ENCODE measurements around the gene ID4.

The ID4 gene

DNA sequence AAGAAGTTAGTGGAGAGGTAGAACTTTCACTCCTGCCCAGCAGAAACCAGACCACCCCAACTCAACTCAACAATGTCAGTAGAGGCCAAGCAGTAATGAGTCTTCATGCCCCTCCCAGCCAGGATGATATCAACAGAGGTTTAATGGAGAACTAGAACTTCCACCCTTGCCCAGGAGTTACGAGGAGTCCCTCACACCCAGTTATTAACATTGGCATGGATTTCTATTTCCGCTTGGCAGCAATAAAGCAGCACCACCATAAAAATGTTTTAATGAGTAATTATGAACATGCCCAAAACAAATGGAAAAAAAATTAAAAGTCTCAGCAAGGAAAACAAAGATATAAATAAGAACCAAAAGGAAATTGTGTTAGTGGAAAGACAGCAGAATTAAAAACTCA lies 40.7 kb upstream of the ID4 start:
- Histone ChIP-seq H3K4me3 (ENCODE audit: severe bottlenecking) (no peak overlapping the region), H3K4me1 (ENCODE audit: insufficient read depth, poor library complexity, severe bottlenecking) (peaks cover 4% of the 10 kb centered on the region), H3K27ac (ENCODE audit: poor library complexity, severe bottlenecking) (no peak overlapping the region), H3K27me3 (ENCODE audit: insufficient read depth, poor library complexity, severe bottlenecking) (no peaks in the 10 kb centered on the region), H3K9me3 (ENCODE audit: severe bottlenecking) (no peaks in the 10 kb centered on the region), H3K36me3 (ENCODE audit: low read depth) (no peaks in the 10 kb centered on the region)
- DNase-seq (ENCODE audit: low spot score) (no peak), ATAC-seq (ENCODE audit: low read depth) (no peak)
- TF ChIP-seq, protein P1, sequence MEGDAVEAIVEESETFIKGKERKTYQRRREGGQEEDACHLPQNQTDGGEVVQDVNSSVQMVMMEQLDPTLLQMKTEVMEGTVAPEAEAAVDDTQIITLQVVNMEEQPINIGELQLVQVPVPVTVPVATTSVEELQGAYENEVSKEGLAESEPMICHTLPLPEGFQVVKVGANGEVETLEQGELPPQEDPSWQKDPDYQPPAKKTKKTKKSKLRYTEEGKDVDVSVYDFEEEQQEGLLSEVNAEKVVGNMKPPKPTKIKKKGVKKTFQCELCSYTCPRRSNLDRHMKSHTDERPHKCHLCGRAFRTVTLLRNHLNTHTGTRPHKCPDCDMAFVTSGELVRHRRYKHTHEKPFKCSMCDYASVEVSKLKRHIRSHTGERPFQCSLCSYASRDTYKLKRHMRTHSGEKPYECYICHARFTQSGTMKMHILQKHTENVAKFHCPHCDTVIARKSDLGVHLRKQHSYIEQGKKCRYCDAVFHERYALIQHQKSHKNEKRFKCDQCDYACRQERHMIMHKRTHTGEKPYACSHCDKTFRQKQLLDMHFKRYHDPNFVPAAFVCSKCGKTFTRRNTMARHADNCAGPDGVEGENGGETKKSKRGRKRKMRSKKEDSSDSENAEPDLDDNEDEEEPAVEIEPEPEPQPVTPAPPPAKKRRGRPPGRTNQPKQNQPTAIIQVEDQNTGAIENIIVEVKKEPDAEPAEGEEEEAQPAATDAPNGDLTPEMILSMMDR (IDR thresholded peaks at IDR 0.05; ENCODE audit: poor library complexity, severe bottlenecking) = no peak

DNA sequence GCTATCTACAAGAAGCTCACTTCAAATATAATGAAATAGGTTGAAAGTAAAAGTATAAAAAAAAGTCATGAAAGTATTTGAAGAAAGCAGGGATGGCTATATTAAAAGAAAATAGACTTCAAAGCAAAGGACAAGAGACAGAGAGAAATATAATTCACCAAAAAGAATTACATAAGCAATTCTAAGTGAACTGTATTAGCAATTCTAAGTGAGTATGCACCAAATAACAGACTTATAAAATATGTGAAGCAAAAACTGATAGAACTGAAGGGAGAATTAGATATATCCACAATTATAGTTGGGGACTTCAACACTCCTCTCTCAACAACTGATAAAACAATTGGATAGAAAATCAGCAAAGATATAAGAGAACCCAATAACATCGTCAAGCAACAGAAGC lies 38.8 kb upstream of the ID4 start:
- no peak overlapping the region for H3K27ac ChIP-seq (ENCODE audit: poor library complexity, severe bottlenecking)
- H3K4me1 ChIP-seq (ENCODE audit: insufficient read depth, poor library complexity, severe bottlenecking) = peaks cover 4% of the 10 kb centered on the region
- H3K9me3 ChIP-seq (ENCODE audit: severe bottlenecking) = no peaks in the 10 kb centered on the region
- TF ChIP-seq, protein P1 (IDR thresholded peaks at IDR 0.05; ENCODE audit: poor library complexity, severe bottlenecking) = no peak
- H3K36me3 ChIP-seq (ENCODE audit: low read depth) = no peaks in the 10 kb centered on the region
- no peak for DNase-seq (ENCODE audit: low spot score)
- H3K27me3 ChIP-seq (ENCODE audit: insufficient read depth, poor library complexity, severe bottlenecking) = no peaks in the 10 kb centered on the region
- H3K4me3 ChIP-seq (ENCODE audit: severe bottlenecking) = no peak overlapping the region
- no peak for ATAC-seq (ENCODE audit: low read depth)

DNA sequence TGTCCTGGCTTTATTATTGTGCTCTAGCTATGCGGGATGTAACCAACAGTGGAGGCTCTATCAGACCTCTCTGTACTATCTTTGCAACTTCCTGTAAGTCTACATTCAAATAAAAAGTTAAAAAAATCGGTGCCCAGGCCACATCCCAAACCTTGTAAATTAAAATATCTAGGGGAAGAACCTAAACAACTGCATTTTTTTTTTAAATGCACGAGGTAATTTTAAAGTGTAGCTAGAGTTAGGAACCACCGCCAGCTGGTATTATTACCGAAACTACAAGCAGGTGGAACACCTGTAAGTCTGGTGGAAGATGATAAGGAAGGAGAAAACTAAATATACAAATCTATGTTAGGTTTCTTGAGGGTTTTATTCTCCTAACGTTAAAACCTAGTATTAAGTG lies 34.5 kb upstream of the ID4 start:
- Histone ChIP-seq H3K27me3 (ENCODE audit: insufficient read depth, poor library complexity, severe bottlenecking) (no peaks in the 10 kb centered on the region), H3K36me3 (ENCODE audit: low read depth) (no peaks in the 10 kb centered on the region), H3K9me3 (ENCODE audit: severe bottlenecking) (no peaks in the 10 kb centered on the region), H3K4me1 (ENCODE audit: insufficient read depth, poor library complexity, severe bottlenecking) (no peaks in the 10 kb centered on the region), H3K4me3 (ENCODE audit: severe bottlenecking) (no peak overlapping the region), H3K27ac (ENCODE audit: poor library complexity, severe bottlenecking) (no peak overlapping the region)
- TF ChIP-seq, protein P1 (IDR thresholded peaks at IDR 0.05; ENCODE audit: poor library complexity, severe bottlenecking) = no peak
- ATAC-seq (ENCODE audit: low read depth) (no peak), DNase-seq (ENCODE audit: low spot score) (no peak)

DNA sequence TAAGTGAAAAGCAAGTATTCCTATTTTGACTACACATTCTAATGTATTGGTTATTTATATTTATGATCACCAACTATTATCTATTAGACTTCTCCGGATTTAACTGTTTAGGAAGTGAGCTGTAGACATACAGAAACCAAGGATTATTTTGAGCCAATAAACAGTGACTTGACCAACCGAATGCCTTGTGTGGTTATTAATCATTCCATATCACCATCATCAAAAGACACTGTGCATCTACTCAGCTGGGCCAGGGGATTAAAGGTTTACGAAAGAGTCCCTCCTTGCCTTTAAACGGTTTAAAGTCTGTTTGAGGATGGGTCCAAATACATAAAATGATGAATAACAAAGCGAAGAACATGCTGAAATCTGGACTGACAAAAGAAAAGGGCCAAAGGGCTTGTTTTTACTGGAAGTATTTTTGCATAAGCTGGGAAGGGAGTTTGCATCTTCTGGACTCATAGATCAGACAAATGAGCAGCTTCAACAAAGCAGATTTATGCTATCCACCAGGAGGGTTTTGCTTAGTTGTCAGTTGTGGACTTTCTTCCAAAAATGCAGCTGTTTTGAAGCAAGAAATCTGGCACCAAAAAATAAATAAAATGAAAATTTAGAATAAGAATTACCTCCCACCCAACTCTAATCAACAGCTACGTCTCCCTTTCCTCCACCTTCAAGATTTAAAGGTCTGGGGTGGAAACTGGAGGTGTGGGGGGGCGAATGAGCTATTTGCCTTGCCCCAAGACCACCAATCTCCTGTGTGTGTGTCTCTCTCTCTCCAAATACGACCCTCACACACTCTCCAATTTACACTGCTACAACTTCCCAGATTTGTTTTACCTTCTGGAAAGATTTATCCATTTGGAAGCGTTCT lies 33.6 kb upstream of the ID4 start:
- Histone ChIP-seq H3K4me3 (ENCODE audit: severe bottlenecking) (no peak overlapping the region), H3K27me3 (ENCODE audit: insufficient read depth, poor library complexity, severe bottlenecking) (no peaks in the 10 kb centered on the region), H3K36me3 (ENCODE audit: low read depth) (no peaks in the 10 kb centered on the region), H3K4me1 (ENCODE audit: insufficient read depth, poor library complexity, severe bottlenecking) (no peaks in the 10 kb centered on the region), H3K27ac (ENCODE audit: poor library complexity, severe bottlenecking) (no peak overlapping the region), H3K9me3 (ENCODE audit: severe bottlenecking) (no peaks in the 10 kb centered on the region)
- DNase-seq (ENCODE audit: low spot score) = no peak
- TF ChIP-seq, protein P1 (IDR thresholded peaks at IDR 0.05; ENCODE audit: poor library complexity, severe bottlenecking) = no peak
- ATAC-seq (ENCODE audit: low read depth) = no peak

Measured in RWPE2 (cell line).